Fibroblast of pulmonary artery (primary cell): ENCODE data around the gene VWA3A.

ENCODE experiments used
- DNase-seq: peaks from one replicate; pipeline ENCODE4 v3.0.0-alpha.2; 2010; ENCODE audit warnings: low read depth
- H3K4me3 ChIP-seq: replicated peaks from 2 replicates; pipeline ENCODE4 v1.5.1; 2011; ENCODE audit warnings: low read depth, mild to moderate bottlenecking, control low read depth, low read length, moderate library complexity
- TF ChIP-seq, protein P1 (sequence below): IDR thresholded peaks from 2 replicates; pipeline ENCODE4 v1.5.1; 2011; ENCODE audit warnings: mild to moderate bottlenecking, control low read depth, low read length, inconsistent platforms; ENCODE audit errors: missing control alignments

Gene VWA3A

GRCh38 chr16:22189473-22190080 lies 97.2 kb downstream of the VWA3A start:
- peak overlapping the region; percentile 60 for H3K4me3 ChIP-seq
- DNase-seq, result peak; percentile 46
- TF ChIP-seq, protein P1, sequence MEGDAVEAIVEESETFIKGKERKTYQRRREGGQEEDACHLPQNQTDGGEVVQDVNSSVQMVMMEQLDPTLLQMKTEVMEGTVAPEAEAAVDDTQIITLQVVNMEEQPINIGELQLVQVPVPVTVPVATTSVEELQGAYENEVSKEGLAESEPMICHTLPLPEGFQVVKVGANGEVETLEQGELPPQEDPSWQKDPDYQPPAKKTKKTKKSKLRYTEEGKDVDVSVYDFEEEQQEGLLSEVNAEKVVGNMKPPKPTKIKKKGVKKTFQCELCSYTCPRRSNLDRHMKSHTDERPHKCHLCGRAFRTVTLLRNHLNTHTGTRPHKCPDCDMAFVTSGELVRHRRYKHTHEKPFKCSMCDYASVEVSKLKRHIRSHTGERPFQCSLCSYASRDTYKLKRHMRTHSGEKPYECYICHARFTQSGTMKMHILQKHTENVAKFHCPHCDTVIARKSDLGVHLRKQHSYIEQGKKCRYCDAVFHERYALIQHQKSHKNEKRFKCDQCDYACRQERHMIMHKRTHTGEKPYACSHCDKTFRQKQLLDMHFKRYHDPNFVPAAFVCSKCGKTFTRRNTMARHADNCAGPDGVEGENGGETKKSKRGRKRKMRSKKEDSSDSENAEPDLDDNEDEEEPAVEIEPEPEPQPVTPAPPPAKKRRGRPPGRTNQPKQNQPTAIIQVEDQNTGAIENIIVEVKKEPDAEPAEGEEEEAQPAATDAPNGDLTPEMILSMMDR, result no peak

DNA sequence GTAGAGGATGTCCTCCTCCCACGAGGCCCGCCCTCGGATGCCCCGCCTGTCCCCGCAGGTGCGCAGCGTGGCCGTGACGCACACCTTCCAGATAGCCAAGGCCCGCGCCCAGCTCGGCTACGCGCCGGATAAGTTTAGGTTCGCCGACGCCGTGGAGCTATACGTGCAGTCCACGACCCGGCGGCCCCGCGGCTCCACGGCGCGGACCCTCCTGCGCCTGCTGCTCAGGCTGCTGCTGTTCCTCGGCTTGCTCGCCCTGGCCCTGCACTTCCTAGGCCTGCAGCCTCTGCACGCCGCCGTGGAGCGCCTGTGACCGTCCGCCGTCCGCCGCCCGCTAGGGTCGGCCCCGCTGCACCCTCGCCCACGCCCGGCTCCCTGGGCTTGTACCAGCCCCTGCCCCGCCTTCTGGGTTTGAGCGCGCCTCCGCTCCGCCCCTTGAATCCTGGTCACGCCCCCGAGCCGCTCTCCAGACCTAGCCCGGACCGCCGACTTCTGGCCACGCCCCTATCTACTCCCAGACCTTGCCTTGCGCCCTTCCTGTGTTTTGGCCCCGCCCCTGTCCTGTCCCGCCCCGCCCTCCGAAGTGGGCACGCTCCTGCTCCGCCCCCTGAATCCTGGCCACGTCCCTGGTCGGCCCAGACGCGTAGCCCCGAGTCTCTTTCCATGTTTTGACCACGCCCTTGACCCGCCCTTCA lies 97.9 kb downstream of the VWA3A start:
- peak overlapping the region; percentile 60 for H3K4me3 ChIP-seq
- TF ChIP-seq, protein P1, result no peak
- DNase-seq, result peak; percentile 25

- H3K4me3 ChIP-seq, result peak overlapping the region; percentile 62
- peak; percentile 100 for DNase-seq
- TF ChIP-seq, protein P1, result no peak
These were observed 98.6 kb downstream of the VWA3A start for GRCh38 chr16:22190776-22191531.

GRCh38 chr16:22191532-22192260 lies 99.4 kb downstream of the VWA3A start:
- TF ChIP-seq, protein P1, result no peak
- peak overlapping the region; percentile 62 for H3K4me3 ChIP-seq
- DNase-seq, result no peak

DNA sequence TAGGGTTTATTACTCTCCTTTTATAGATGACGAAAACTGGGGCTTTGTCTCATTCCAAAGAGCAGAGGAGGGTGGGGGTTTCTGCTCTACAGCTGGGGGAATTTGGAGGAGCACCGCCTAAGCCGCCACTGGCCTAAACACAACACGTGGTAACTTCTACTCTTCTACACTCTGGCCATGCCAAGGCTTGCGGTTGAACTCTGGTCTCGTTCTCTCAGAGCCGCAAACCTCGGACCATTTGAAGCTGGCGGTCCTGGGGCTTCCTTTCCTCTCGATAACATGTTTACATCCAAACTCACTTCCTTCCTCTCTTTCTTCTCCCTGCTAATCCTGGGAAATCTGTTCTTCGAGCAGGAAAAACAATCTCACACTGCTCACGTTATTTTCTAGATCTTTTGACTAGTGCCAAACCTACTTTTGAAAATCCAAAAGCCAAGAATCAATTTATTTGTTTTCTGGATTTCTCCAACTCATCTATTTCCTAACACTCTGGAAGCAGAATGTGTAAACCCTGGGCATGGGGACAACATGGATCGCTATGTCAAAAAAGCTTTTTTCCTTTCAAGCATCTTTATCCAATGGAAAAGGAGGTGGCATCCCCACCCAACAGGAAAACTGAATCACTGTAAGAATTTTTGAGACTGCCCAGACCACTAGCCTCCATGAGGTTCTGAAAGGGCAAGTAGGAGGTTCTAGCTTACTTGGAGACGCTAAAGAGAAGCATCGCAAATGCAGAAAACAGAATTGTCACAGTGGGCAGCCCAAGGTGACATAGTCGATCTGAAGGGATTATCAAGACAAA lies 100.1 kb downstream of the VWA3A start:
- DNase-seq, result peak; percentile 97
- peak overlapping the region; percentile 62 for H3K4me3 ChIP-seq
- TF ChIP-seq, protein P1, result no peak

- TF ChIP-seq, protein P1, result no peak
- DNase-seq, result no peak
- H3K4me3 ChIP-seq, result peak overlapping the region; percentile 62
These were observed 100.7 kb downstream of the VWA3A start for GRCh38 chr16:22193063-22193411.
